OCI-LY1 (cell line): ENCODE results near the gene ABCC4.

Experiments used
- H2AFZ ChIP-seq: fragments of 200-600 bp; sonication (generic), shearing (Covaris generic); 2 replicates; pipeline ENCODE4 v1.6.0; 2014; ENCODE audit warnings: antibody characterized with exemption, mild to moderate bottlenecking, low read length
- H3F3A ChIP-seq: fragments of 200-600 bp; sonication (generic), shearing (Covaris generic); 2 replicates; pipeline ENCODE4 v1.6.0; 2014; ENCODE audit warnings: mild to moderate bottlenecking, antibody characterized with exemption, low read length, moderate library complexity; ENCODE audit not compliant: insufficient read depth
- H3K27ac ChIP-seq: fragments of 200-600 bp; sonication (generic); 2 replicates; pipeline ENCODE4 v1.5.1; 2014; ENCODE audit warnings: low read length, mixed run types, mild to moderate bottlenecking, low read depth; ENCODE audit not compliant: poor library complexity, severe bottlenecking
- H3K27me3 ChIP-seq: fragments of 200-600 bp; sonication (generic); 2 replicates; pipeline ENCODE4 v1.6.0; 2014; ENCODE audit warnings: antibody characterized with exemption, mild to moderate bottlenecking, low read length, moderate library complexity; ENCODE audit not compliant: insufficient read depth
- H3K36me3 ChIP-seq: fragments of 200-600 bp; sonication (generic); 2 replicates; pipeline ENCODE4 v1.6.1; 2014; ENCODE audit warnings: mild to moderate bottlenecking, antibody characterized with exemption, low read length, moderate library complexity, mixed read lengths; ENCODE audit not compliant: insufficient read depth
- H3K4me1 ChIP-seq: fragments of 200-600 bp; sonication (generic); 2 replicates; pipeline ENCODE4 v1.5.1; 2014; ENCODE audit warnings: mild to moderate bottlenecking, low read length, moderate library complexity; ENCODE audit not compliant: insufficient read depth, severe bottlenecking
- H3K4me2 ChIP-seq: fragments of 200-600 bp; sonication (generic), shearing (Covaris generic); 2 replicates; pipeline ENCODE4 v1.6.1; 2014; ENCODE audit warnings: low read length
- H3K4me3 ChIP-seq: fragments of 200-600 bp; sonication (generic); 2 replicates; pipeline ENCODE4 v1.5.1; 2014; ENCODE audit warnings: low read length, low read depth, mild to moderate bottlenecking, mixed read lengths; ENCODE audit not compliant: poor library complexity, severe bottlenecking
- H3K79me2 ChIP-seq: fragments of 200-600 bp; shearing (Covaris generic); 2 replicates; pipeline ENCODE4 v1.6.1; 2016; ENCODE audit warnings: mixed run types, low read length, mixed read lengths; ENCODE audit not compliant: insufficient read depth
- H3K9ac ChIP-seq: fragments of 200-600 bp; sonication (generic), shearing (Covaris generic); 2 replicates; pipeline ENCODE4 v1.6.1; 2014; ENCODE audit warnings: mild to moderate bottlenecking, low read length, mixed read lengths
- H3K9me2 ChIP-seq: fragments of 200-600 bp; sonication (generic), shearing (Covaris generic); 2 replicates; pipeline ENCODE4 v1.6.1; 2014; ENCODE audit warnings: low read depth, mild to moderate bottlenecking, low read length, mixed read lengths
- H3K9me3 ChIP-seq: fragments of 200-600 bp; shearing (Covaris generic); 2 replicates; pipeline ENCODE4 v1.6.1; 2014; ENCODE audit warnings: low read length, mixed read lengths
- H4K20me1 ChIP-seq: fragments of 200-600 bp; sonication (generic), shearing (Covaris generic); 2 replicates; pipeline ENCODE4 v1.6.0; 2016; ENCODE audit warnings: mild to moderate bottlenecking, low read length; ENCODE audit not compliant: insufficient read depth
- EZH2 ChIP-seq: fragments of 200-600 bp; sonication (generic), shearing (Covaris generic); IDR thresholded peaks from 2 replicates; pipeline ENCODE4 v1.8.0; 2017; ENCODE audit warnings: borderline replicate concordance, mixed run types, mild to moderate bottlenecking, antibody characterized with exemption, low read length, moderate library complexity, mixed read lengths
- TF ChIP-seq, protein P1 (sequence below): fragments of 200-600 bp; sonication (generic), shearing (Covaris generic); IDR thresholded peaks from 2 replicates; pipeline ENCODE4 v1.5.1; 2017; ENCODE audit warnings: mild to moderate bottlenecking, antibody characterized with exemption, low read length, moderate library complexity, mixed read lengths

Gene ABCC4

DNA sequence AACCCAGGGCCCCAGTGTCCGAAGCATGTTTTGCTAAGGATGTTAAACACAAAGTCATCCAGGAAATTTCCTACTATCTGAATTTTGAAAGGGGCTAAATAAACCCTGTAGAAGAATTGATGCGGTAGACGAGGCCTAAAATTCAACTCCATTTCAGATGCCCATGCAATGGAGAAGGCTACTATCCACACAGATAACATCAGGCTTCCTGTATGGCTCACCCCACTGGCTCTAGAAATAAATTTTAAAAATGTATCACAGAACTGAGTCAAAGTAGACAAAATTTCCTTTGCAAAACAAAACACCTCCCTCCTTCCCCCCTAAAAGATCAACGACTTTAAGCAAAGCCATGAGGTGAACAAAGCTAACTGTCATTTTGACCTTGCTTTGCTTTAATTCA, 188.4 kb downstream of the ABCC4 start:
- Histone ChIP-seq H3K9me2 (no peaks in the 10 kb centered on the region), H3K9ac (no peak overlapping the region), H4K20me1 (no peaks in the 10 kb centered on the region), H3K27me3 (no peaks in the 10 kb centered on the region), H3K27ac (no peak overlapping the region), H3K4me3 (no peak overlapping the region), H3K79me2 (no peaks in the 10 kb centered on the region), H3K9me3 (no peaks in the 10 kb centered on the region), H2AFZ (no peak overlapping the region), H3K4me2 (no peak overlapping the region), H3F3A (no peaks in the 10 kb centered on the region), H3K36me3 (peaks cover 25% of the 10 kb centered on the region), H3K4me1 (no peaks in the 10 kb centered on the region)
- TF ChIP-seq, protein P1, sequence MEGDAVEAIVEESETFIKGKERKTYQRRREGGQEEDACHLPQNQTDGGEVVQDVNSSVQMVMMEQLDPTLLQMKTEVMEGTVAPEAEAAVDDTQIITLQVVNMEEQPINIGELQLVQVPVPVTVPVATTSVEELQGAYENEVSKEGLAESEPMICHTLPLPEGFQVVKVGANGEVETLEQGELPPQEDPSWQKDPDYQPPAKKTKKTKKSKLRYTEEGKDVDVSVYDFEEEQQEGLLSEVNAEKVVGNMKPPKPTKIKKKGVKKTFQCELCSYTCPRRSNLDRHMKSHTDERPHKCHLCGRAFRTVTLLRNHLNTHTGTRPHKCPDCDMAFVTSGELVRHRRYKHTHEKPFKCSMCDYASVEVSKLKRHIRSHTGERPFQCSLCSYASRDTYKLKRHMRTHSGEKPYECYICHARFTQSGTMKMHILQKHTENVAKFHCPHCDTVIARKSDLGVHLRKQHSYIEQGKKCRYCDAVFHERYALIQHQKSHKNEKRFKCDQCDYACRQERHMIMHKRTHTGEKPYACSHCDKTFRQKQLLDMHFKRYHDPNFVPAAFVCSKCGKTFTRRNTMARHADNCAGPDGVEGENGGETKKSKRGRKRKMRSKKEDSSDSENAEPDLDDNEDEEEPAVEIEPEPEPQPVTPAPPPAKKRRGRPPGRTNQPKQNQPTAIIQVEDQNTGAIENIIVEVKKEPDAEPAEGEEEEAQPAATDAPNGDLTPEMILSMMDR, result no peak

DNA sequence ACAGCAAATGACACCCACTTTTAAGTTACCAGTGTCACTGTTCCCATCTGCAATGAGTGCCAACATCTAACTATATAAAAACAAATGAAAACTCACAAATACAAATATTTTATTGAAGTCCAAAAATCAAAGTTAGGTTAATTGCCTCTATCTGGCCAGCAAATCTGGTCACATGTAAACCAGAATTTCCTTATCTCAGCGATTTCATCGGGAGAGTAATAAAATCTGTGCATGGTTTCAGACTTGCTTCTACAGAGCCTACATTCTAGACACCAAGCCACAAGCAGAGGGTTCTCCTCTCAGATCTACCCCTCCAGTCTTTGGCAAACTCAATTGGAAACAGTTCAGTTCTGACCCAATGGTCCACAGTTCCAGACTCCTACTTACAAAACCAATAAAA, 189.6 kb downstream of the ABCC4 start:
- Histone ChIP-seq H3K4me1 (no peaks in the 10 kb centered on the region), H3K9me2 (no peaks in the 10 kb centered on the region), H3K4me3 (no peak overlapping the region), H3K27me3 (no peaks in the 10 kb centered on the region), H4K20me1 (no peaks in the 10 kb centered on the region), H3K9me3 (no peaks in the 10 kb centered on the region), H2AFZ (no peak overlapping the region), H3F3A (no peaks in the 10 kb centered on the region), H3K9ac (no peak overlapping the region), H3K79me2 (no peaks in the 10 kb centered on the region), H3K27ac (no peak overlapping the region), H3K4me2 (no peak overlapping the region), H3K36me3 (peaks cover 25% of the 10 kb centered on the region)
- no peak for TF ChIP-seq EZH2
- TF ChIP-seq, protein P1, result no peak

DNA sequence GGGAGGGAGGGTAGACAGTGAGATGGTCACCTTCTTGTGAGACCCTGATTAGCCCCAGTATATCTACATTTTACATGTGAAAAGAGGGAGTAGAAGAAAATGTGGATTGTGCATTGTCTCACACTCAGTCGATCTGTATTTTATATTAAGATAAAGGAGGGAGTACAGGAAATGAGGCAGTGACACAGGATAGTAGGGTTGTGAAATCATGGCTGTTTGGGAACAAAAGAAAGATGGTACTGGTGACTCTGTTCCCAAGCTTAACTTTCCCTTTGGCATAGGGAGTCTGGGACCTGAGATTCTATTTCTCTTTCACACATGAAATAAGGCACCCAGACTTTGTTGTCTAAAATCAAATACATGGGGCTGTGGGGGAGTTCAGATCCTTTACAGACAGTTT, 194.7 kb downstream of the ABCC4 start:
- Histone ChIP-seq H3K4me2 (no peak overlapping the region), H3K36me3 (peaks cover 28% of the 10 kb centered on the region), H3K9me2 (no peaks in the 10 kb centered on the region), H3K79me2 (no peaks in the 10 kb centered on the region), H3K9me3 (no peaks in the 10 kb centered on the region), H3K27ac (no peak overlapping the region), H3K9ac (no peak overlapping the region), H3K4me3 (no peak overlapping the region), H2AFZ (no peak overlapping the region), H4K20me1 (no peaks in the 10 kb centered on the region), H3K4me1 (no peaks in the 10 kb centered on the region), H3K27me3 (no peaks in the 10 kb centered on the region), H3F3A (no peaks in the 10 kb centered on the region)
- TF ChIP-seq, protein P1, result no peak
- TF ChIP-seq EZH2, result no peak
